Measurements from ENCODE around the gene PHF21A. TPM values are rescaled to one million over a fixed set of nuclear protein-coding genes. Genes with fewer than 3 reads are reported as not detected.

The PHF21A gene
- total RNA-seq, 1 donor from 2014 or later, result 49.6 TPM

DNA sequence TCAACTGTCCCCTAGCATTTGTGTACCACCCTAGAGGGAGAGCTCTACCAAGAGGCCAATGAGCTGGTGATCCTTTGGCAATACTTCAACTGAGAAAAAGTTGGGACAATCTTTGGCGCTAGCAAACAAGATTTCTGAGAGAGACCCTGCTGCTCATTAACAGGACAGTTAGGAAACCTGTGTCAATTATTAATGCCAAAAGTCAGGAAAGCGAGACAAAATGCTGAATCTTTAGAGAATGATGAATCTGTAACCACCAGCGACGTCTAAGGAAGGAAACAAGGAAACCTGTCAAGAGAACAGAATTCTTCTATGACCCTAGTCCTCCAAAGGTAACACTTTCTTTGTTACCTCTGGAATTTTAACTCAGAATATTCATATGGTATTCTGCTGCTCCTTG, 178.9 kb downstream of the PHF21A start:
- H3K4me1 Mint-ChIP-seq, result no peaks in the 10 kb centered on the region
- no peaks in the 10 kb centered on the region for H3K27me3 Mint-ChIP-seq (ENCODE audit: insufficient read depth, low read depth)
- no peaks in the 10 kb centered on the region for H3F3A ChIP-seq (ENCODE audit: low read depth)
- no peaks in the 10 kb centered on the region for H3K79me2 ChIP-seq (ENCODE audit: low read depth)
- peaks cover 6% of the 10 kb centered on the region for H4K20me1 ChIP-seq (ENCODE audit: low read depth)
- no peak overlapping the region for H3K4me3 Mint-ChIP-seq
- H3K9me3 Mint-ChIP-seq, result no peaks in the 10 kb centered on the region
- no peak overlapping the region for H3K27ac Mint-ChIP-seq
- H2AFZ ChIP-seq (replicated peaks), result no peak overlapping the region
- TF ChIP-seq, protein P1, sequence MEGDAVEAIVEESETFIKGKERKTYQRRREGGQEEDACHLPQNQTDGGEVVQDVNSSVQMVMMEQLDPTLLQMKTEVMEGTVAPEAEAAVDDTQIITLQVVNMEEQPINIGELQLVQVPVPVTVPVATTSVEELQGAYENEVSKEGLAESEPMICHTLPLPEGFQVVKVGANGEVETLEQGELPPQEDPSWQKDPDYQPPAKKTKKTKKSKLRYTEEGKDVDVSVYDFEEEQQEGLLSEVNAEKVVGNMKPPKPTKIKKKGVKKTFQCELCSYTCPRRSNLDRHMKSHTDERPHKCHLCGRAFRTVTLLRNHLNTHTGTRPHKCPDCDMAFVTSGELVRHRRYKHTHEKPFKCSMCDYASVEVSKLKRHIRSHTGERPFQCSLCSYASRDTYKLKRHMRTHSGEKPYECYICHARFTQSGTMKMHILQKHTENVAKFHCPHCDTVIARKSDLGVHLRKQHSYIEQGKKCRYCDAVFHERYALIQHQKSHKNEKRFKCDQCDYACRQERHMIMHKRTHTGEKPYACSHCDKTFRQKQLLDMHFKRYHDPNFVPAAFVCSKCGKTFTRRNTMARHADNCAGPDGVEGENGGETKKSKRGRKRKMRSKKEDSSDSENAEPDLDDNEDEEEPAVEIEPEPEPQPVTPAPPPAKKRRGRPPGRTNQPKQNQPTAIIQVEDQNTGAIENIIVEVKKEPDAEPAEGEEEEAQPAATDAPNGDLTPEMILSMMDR (IDR thresholded peaks at IDR 0.05), result no peak
- TF ChIP-seq EZH2 (IDR thresholded peaks at IDR 0.05) (no peak), EZH2phosphoT487 (IDR thresholded peaks at IDR 0.05) (no peak)
- H3K36me3 ChIP-seq, result no peaks in the 10 kb centered on the region
- H3K9ac ChIP-seq, result no peak overlapping the region
- H3K27ac ChIP-seq, result no peak overlapping the region
- H3K4me2 ChIP-seq, result no peak overlapping the region
- no peak for DNase-seq (ENCODE audit: low spot score)
- H3K36me3 Mint-ChIP-seq, result peaks cover 23% of the 10 kb centered on the region
- H3K4me1 ChIP-seq, result no peaks in the 10 kb centered on the region
- no peaks in the 10 kb centered on the region for H3K9me3 ChIP-seq (ENCODE audit: low read depth)
- H3K4me3 ChIP-seq, result no peak overlapping the region
- no peaks in the 10 kb centered on the region for H3K27me3 ChIP-seq

- H3K27ac Mint-ChIP-seq, result no peak overlapping the region
- no peak for DNase-seq (ENCODE audit: low spot score)
Observed at GRCh38 chr11:45941285-45941684, 180.0 kb downstream of the PHF21A start.

DNA sequence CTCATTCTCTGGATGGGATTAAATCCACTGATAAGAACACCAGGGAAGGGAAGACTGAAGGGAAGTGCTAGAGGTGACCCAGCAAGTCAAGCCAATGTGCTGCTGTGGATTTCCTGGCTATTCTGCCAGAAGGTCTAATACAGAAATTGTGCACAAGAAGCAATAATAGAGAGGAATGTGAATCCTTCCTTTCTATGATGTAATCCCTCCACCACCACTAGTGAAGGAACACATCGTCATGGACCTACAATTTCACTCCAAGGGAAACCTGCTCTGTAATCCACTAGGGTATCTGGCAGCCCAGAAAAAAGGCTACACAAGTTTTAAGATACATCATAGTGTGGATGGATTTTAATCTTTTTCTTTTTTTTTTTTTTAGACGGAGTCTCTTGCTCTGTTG, 181.4 kb downstream of the PHF21A start:
- Mint-ChIP-seq H3K9me3 (no peaks in the 10 kb centered on the region), H3K27ac (no peak overlapping the region), H3K36me3 (peaks cover 13% of the 10 kb centered on the region), H3K4me3 (no peak overlapping the region), H3K4me1 (no peaks in the 10 kb centered on the region), H3K27me3 (ENCODE audit: insufficient read depth, low read depth) (no peaks in the 10 kb centered on the region)
- Histone ChIP-seq H2AFZ (replicated peaks) (no peak overlapping the region), H3K36me3 (no peaks in the 10 kb centered on the region), H4K20me1 (ENCODE audit: low read depth) (peaks cover 6% of the 10 kb centered on the region), H3K9me3 (ENCODE audit: low read depth) (no peaks in the 10 kb centered on the region), H3K4me1 (no peaks in the 10 kb centered on the region), H3K27ac (no peak overlapping the region), H3K9ac (no peak overlapping the region), H3K27me3 (no peaks in the 10 kb centered on the region), H3K4me3 (no peak overlapping the region), H3K79me2 (ENCODE audit: low read depth) (no peaks in the 10 kb centered on the region), H3K4me2 (no peak overlapping the region), H3F3A (ENCODE audit: low read depth) (no peaks in the 10 kb centered on the region)
- TF ChIP-seq, protein P1 (IDR thresholded peaks at IDR 0.05), result no peak
- no peak for TF ChIP-seq EZH2phosphoT487 (IDR thresholded peaks at IDR 0.05)
- no peak for TF ChIP-seq EZH2 (IDR thresholded peaks at IDR 0.05)
- DNase-seq (ENCODE audit: low spot score), result no peak

More at GRCh38 chr11:45941285-45941684, 180.0 kb downstream of the PHF21A start:
- Mint-ChIP-seq H3K36me3 (peaks cover 23% of the 10 kb centered on the region), H3K9me3 (no peaks in the 10 kb centered on the region), H3K27me3 (ENCODE audit: insufficient read depth, low read depth) (no peaks in the 10 kb centered on the region), H3K4me3 (no peak overlapping the region), H3K4me1 (no peaks in the 10 kb centered on the region)
- H3K9ac ChIP-seq, result no peak overlapping the region
- H3K4me2 ChIP-seq, result no peak overlapping the region
- H3K79me2 ChIP-seq (ENCODE audit: low read depth), result no peaks in the 10 kb centered on the region
- no peaks in the 10 kb centered on the region for H3K27me3 ChIP-seq
- no peak overlapping the region for H2AFZ ChIP-seq (replicated peaks)
- H3F3A ChIP-seq (ENCODE audit: low read depth), result no peaks in the 10 kb centered on the region
- no peak overlapping the region for H3K4me3 ChIP-seq
- no peaks in the 10 kb centered on the region for H3K36me3 ChIP-seq
- H4K20me1 ChIP-seq (ENCODE audit: low read depth), result peaks cover 6% of the 10 kb centered on the region
- H3K27ac ChIP-seq, result no peak overlapping the region
- H3K4me1 ChIP-seq, result no peaks in the 10 kb centered on the region
- TF ChIP-seq EZH2phosphoT487 (IDR thresholded peaks at IDR 0.05) (no peak), EZH2 (IDR thresholded peaks at IDR 0.05) (no peak)
- TF ChIP-seq, protein P1 (IDR thresholded peaks at IDR 0.05), result no peak
- H3K9me3 ChIP-seq (ENCODE audit: low read depth), result no peaks in the 10 kb centered on the region

All from neural progenitor cell (in vitro differentiated cells).